Stimulated activated CD4-positive, alpha-beta T cell treated with anti-CD3 and anti-CD28 coated beads, Interleukin-12 subunit alpha, Interleukin-12 subunit beta, amount 100 ng/mL, for 24 hours (primary cell): ENCODE results near the gene CTDNEP1.

Experiments
- DNase-seq, 2 experiments: peaks; one replicate each; pipeline ENCODE4 v3.0.0-alpha.2; 2020; ENCODE audit warnings: low read depth in 2 of 2

The CTDNEP1 gene

GRCh38 chr17:7228920-7229319, 22.6 kb downstream of the CTDNEP1 start:
- DNase-seq: no peak

- no peak for DNase-seq
Measured at GRCh38 chr17:7226721-7227710, 24.5 kb downstream of the CTDNEP1 start.

DNA sequence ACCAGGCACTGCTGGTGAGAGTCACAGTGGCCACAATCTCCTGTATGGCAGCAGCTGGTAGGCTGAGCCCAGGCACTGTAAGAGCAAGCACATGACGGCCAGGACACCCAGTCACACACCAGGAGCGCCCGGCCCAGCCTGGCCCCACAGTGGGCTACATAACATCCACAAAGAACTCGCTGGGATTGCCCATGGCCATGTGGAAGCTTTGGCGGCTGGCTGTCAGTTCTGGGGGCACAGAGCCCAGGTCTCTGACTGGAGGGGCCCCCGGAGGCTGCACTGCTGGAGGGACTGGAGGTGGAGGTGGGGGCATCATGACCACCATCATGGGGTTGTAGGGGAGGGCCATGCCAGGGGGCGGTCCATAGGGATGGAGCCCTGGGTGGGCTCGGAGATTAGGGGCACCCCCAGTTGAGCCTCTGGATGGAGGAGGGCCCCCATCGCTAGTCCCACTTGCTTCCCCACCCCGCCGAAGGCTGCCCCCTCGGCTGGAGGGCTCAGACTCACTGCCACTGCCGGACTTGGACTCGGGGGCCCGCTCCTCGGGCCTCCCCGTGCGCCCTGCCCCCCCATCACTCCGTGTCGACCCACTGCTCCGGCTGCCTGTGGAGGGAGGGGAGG, 25.7 kb downstream of the CTDNEP1 start:
- DNase-seq: no peak

GRCh38 chr17:7224661-7225111, 26.8 kb downstream of the CTDNEP1 start:
- no peak for DNase-seq

GRCh38 chr17:7224110-7224509, 27.4 kb downstream of the CTDNEP1 start:
- no peak for DNase-seq

- DNase-seq: no peak
Measured at GRCh38 chr17:7223375-7223774, 28.2 kb downstream of the CTDNEP1 start.

- no peak for DNase-seq
Measured at GRCh38 chr17:7222972-7223292, 28.6 kb downstream of the CTDNEP1 start.

- DNase-seq: no peak
Measured at GRCh38 chr17:7222093-7222971, 29.2 kb downstream of the CTDNEP1 start.

DNA sequence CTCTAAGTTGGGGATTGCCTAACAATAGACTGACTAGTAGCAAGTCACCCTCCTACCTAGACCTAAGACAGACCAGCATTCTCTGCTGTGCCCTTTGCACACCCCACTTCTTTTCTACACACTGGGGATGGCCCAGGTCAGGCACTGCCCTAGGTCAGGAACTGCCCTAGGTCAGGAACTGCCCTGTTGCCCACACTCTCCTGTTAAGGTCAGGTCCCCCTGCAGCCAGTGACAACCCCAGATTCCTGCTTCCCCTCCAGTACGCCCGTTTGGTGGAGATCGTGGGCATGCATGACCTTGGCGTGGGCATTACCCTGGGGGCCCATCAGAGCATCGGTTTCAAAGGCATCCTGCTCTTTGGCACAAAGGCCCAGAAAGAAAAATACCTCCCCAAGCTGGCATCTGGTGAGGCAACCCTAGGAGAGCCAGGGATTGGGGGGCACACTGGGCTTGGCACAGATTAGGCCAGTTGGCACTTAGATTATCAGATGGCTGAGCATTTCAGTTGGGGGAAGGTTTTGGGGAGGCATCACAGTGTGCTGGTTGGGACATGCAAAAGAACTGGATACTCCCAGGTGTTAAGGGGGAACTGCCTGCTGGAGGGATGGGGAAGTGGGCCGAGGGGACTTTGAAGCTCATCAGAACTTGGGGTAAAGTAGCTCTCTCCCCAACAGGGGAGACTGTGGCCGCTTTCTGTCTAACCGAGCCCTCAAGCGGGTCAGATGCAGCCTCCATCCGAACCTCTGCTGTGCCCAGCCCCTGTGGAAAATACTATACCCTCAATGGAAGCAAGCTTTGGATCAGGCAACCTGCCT, 30.0 kb downstream of the CTDNEP1 start:
- no peak for DNase-seq

GRCh38 chr17:7220593-7221277, 30.8 kb downstream of the CTDNEP1 start:
- no peak for DNase-seq

DNA sequence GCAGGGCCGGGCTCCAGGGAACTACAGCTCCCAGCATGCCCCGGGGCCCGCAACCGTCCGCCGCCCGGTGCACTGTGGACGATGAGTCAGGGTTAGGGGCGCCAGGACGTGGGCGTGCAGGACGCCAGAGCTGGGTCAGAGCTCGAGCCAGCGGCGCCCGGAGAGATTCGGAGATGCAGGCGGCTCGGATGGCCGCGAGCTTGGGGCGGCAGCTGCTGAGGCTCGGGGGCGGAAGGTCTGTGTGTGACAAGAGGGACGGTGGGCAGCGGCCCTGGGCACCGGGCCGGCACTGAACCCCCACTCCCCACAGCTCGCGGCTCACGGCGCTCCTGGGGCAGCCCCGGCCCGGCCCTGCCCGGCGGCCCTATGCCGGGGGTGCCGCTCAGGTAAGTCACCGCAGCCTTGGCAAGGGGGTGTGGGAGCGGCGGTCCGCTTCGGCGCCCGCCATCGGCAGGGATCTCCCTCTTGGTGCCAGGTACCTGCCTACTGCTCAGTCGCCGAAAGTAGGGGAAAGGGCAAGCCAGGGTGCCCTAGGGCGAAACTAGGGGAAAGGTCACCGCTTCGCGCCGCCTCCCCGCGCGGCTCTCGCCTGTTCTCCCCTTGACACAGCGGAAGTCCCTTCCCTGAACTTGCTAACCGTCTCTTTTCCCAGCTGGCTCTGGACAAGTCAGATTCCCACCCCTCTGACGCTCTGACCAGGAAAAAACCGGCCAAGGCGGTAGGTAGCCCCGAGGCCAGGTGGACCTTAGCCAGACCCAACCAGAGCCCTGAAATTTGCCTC, 31.5 kb downstream of the CTDNEP1 start, which contains the start of the genes ACADVL and DLG4:
Gene ACADVL, plus strand, starts transcription at position 127 of the 781 bp plus-strand sequence. Its CDS starts 47 bp downstream, at position 174.
Gene DLG4, minus strand, starts transcription at position 25 of the 781 bp plus-strand sequence.
- peak; percentile 72 to 83 for DNase-seq

GRCh38 chr17:7219229-7219811, 32.2 kb downstream of the CTDNEP1 start:
- no peak for DNase-seq

DNA sequence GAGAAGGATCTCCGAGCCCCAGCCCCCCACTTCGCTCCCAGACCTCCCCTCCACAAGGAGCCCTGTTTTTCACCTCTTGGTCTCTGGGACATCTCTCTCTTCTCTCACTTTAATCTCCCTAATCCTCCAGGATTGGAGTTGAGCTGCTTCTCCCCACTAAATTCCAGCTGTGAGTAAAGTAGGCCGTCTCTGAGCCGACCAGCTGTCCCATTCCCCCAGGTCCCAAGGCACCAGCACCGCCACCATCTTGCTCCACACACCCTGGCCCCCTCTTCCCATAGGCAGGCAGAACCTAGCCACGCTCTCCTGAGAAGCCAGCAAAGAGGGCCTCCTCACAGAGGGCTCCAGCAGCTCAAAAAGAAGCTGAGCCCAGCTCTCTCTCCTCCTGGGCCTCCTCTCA, 32.8 kb downstream of the CTDNEP1 start:
- no peak for DNase-seq

- DNase-seq: no peak
Measured at GRCh38 chr17:7218166-7218565, 33.4 kb downstream of the CTDNEP1 start.

- DNase-seq: no peak
Measured at GRCh38 chr17:7217113-7217987, 34.2 kb downstream of the CTDNEP1 start.

DNA sequence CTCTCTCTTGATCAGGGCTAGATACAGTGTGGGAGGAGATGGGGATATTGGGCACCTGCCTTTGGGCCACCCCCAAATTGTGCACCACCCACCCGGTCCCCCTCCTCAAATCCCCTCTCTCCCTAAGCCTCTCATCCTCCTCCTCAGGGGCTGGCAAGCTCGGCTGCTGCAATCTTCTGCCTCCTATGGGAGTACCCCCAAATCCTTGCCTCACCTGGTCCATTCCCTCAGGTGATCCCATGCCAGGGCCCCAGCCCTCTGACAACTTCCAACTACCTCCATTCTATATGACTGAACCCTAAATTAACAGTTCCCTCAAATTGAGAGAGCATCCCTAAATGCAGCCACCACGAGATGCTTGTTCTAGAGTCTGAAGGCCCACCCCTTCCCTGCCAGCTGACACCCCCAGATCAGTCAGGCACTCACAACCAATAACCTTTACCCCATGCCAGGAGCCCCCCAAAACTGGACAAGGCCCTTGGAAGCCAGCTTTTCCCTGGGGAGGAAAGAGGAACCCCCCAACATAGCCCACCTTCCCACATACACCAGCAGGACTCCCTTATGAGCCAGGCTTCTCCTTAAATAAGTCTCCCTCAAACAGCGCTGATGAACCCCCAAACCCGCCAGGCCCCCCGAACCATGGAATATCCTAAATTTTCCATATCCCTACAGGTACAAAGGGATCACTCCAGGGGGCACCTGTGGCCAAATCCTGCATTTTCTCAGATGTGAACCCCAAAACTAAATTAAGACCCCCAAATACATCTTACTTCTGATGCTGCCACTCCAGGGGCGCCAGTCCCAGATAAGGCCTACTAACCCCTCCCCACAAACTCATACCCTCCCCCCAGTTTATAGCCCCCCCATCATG, 35.1 kb downstream of the CTDNEP1 start:
- no peak for DNase-seq

DNA sequence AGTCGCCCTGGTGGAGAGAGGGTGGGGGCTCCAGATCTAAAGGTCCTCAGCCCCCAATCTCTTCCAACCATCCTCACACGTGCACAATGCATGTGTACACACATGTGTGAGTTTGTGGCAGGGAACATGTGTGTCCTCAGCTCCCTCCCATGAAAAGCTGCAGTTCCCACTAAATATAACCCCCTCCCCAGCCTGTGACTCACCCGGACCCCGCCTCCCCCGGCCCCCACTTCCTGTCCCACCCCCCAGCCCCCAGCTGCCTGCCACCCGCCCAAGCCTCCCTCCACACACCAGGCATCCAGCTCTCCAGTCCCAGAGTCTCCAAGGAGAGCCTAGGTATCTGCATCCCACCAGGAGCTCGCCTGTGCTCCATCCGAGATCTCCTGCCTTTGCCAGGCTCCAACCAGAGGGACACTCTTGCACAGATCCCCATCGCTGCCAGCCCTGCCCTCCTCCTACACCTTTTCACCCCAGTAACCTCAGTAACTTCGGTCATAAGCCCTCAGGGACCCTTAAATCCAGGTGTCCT, 35.8 kb downstream of the CTDNEP1 start:
- no peak for DNase-seq
